Ishikawa (cell line): ENCODE results near the gene CRABP1.

Experiments
- CEBPB ChIP-seq: IDR thresholded peaks from 2 replicates; pipeline ENCODE4 v1.6.1; 2012
- CREB1 ChIP-seq: IDR thresholded peaks from 2 replicates; pipeline ENCODE4 v1.6.1; 2012; ENCODE audit warnings: low read depth
- EGR1 ChIP-seq: IDR thresholded peaks from 2 replicates; pipeline ENCODE4 v1.6.1; 2012
- EP300 ChIP-seq: IDR thresholded peaks from 2 replicates; pipeline ENCODE4 v1.6.1; 2012; ENCODE audit warnings: borderline replicate concordance
- FOXM1 ChIP-seq: IDR thresholded peaks from 2 replicates; pipeline ENCODE4 v1.6.1; 2012; ENCODE audit warnings: low read depth, borderline replicate concordance
- MAX ChIP-seq: IDR thresholded peaks from 2 replicates; pipeline ENCODE4 v1.6.1; 2012
- NFIC ChIP-seq: IDR thresholded peaks from 2 replicates; pipeline ENCODE4 v1.6.1; 2012
- RAD21 ChIP-seq: IDR thresholded peaks from 2 replicates; pipeline ENCODE4 v1.6.1; 2012; ENCODE audit warnings: low read depth
- TAF1 ChIP-seq: IDR thresholded peaks from 2 replicates; pipeline ENCODE4 v1.6.1; 2012; ENCODE audit warnings: low read depth, mild to moderate bottlenecking
- TCF12 ChIP-seq: IDR thresholded peaks from 2 replicates; pipeline ENCODE4 v1.6.1; 2012; ENCODE audit warnings: low read depth
- TEAD4 ChIP-seq: IDR thresholded peaks from 2 replicates; pipeline ENCODE4 v1.6.1; 2012
- USF1 ChIP-seq: IDR thresholded peaks from 2 replicates; pipeline ENCODE4 v1.6.1; 2012
- YY1 ChIP-seq: IDR thresholded peaks from 2 replicates; pipeline ENCODE4 v1.6.1; 2012; ENCODE audit warnings: low read depth
- ZBTB7A ChIP-seq: IDR thresholded peaks from 2 replicates; pipeline ENCODE4 v1.6.1; 2012; ENCODE audit warnings: low read depth
- TF ChIP-seq, protein P1 (sequence below): IDR thresholded peaks from 2 replicates; pipeline ENCODE4 v1.6.1; 2012; ENCODE audit warnings: low read depth, mild to moderate bottlenecking

The CRABP1 gene

DNA sequence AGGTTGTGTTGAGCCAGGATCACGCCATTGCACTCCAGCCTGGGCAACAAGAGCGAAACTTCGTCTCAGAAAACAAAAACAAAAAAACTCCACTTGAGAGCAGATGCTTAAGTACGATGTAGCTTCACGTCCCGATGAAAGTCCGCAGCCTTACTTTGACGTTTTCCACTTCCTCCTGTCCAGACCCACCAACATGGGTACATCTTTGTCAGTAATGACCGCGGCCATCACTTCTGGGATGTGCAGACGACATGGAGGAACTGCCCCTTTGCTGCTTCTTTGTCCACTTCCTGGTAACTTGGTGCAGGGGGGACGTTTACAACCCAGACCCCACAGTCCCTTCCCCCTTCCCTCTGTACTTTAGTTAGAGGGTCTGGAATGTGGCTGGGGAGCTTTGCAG lies 48.7 kb downstream of the CRABP1 start:
- no peak for TF ChIP-seq EGR1
- no peak for TF ChIP-seq NFIC
- no peak for TF ChIP-seq CREB1
- no peak for TF ChIP-seq MAX
- no peak for TF ChIP-seq RAD21
- TF ChIP-seq, protein P1, sequence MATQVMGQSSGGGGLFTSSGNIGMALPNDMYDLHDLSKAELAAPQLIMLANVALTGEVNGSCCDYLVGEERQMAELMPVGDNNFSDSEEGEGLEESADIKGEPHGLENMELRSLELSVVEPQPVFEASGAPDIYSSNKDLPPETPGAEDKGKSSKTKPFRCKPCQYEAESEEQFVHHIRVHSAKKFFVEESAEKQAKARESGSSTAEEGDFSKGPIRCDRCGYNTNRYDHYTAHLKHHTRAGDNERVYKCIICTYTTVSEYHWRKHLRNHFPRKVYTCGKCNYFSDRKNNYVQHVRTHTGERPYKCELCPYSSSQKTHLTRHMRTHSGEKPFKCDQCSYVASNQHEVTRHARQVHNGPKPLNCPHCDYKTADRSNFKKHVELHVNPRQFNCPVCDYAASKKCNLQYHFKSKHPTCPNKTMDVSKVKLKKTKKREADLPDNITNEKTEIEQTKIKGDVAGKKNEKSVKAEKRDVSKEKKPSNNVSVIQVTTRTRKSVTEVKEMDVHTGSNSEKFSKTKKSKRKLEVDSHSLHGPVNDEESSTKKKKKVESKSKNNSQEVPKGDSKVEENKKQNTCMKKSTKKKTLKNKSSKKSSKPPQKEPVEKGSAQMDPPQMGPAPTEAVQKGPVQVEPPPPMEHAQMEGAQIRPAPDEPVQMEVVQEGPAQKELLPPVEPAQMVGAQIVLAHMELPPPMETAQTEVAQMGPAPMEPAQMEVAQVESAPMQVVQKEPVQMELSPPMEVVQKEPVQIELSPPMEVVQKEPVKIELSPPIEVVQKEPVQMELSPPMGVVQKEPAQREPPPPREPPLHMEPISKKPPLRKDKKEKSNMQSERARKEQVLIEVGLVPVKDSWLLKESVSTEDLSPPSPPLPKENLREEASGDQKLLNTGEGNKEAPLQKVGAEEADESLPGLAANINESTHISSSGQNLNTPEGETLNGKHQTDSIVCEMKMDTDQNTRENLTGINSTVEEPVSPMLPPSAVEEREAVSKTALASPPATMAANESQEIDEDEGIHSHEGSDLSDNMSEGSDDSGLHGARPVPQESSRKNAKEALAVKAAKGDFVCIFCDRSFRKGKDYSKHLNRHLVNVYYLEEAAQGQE = no peak
- TF ChIP-seq CEBPB = no peak
- TF ChIP-seq TCF12 = no peak
- no peak for TF ChIP-seq YY1
- TF ChIP-seq ZBTB7A = no peak
- TF ChIP-seq TAF1 = no peak
- TF ChIP-seq EP300 = no peak
- no peak for TF ChIP-seq FOXM1
- no peak for TF ChIP-seq USF1

- TF ChIP-seq RAD21 (no peak), TCF12 (no peak), YY1 (no peak), FOXM1 (no peak), NFIC (no peak), TEAD4 (no peak), TAF1 (no peak), USF1 (no peak), EP300 (no peak), ZBTB7A (no peak)
- TF ChIP-seq, protein P1 = no peak
Measured at GRCh38 chr15:78389322-78389721, 49.2 kb downstream of the CRABP1 start.

- TF ChIP-seq ZBTB7A (no peak), EP300 (no peak), MAX (no peak), RAD21 (no peak), TAF1 (no peak), CEBPB (no peak), TEAD4 (no peak), FOXM1 (no peak), EGR1 (no peak), USF1 (no peak), TCF12 (no peak), NFIC (no peak), YY1 (no peak)
- TF ChIP-seq, protein P1 = no peak
Measured at GRCh38 chr15:78389738-78390137, 49.6 kb downstream of the CRABP1 start.

DNA sequence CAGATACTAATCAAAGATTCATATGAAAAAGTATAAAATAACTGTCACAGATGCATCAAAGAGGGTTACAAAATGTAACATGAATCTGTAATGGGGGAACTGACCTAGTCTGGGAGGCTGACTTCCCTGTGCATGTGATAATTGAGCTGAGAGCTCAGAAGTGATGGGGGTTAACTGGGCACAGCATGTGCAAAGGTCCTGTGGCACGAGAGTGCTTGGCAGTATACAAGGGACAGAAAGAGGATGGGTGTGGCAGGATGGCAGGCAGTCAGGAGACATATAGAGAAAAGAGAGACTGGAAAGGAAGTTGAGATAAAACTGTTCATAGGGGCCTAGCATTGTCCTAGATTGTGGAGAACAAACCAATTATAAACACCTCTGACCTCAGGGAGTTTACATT lies 50.1 kb downstream of the CRABP1 start:
- TF ChIP-seq, protein P1 = no peak
- TF ChIP-seq YY1 (no peak), TEAD4 (no peak), CEBPB (no peak), RAD21 (no peak), EGR1 (no peak), NFIC (no peak), CREB1 (no peak), USF1 (no peak), TAF1 (no peak), FOXM1 (no peak), ZBTB7A (no peak), EP300 (no peak), TCF12 (no peak)
